ENCODE results near the gene MAP3K2. TPM values are rescaled to one million over a fixed set of nuclear protein-coding genes. Genes with fewer than 3 reads are reported as not detected.

MAP3K2 gene
- total and polyA plus RNA-seq, 10 of the 15 experiments (the other 5 are each of a cell fraction or from before 2014, with no cell fraction given): 2.7 to 39.6 (median 16.1) TPM

- TF ChIP-seq IRF5 (IDR thresholded peaks at IDR 0.05; ENCODE audit: borderline replicate concordance) (no peak), ZNF217 (IDR thresholded peaks at IDR 0.05) (no peak), E2F8 (IDR thresholded peaks at IDR 0.05; ENCODE audit: low read depth, partially characterized antibody) (no peak), TCF7 (IDR thresholded peaks at IDR 0.05; ENCODE audit: borderline replicate concordance) (no peak), USF1 (IDR thresholded peaks at IDR 0.05; ENCODE audit: borderline replicate concordance, extremely low read length, insufficient read depth, low read depth, low read length) (no peak), SPI1 (IDR thresholded peaks at IDR 0.05; ENCODE audit: borderline replicate concordance, insufficient read depth, low read depth, low read length) (no peak), REST (IDR thresholded peaks at IDR 0.05; ENCODE audit: low read depth, low read length) (no peak), IKZF1 (conservative IDR thresholded peaks at IDR 0.05) (no peak), DPF2 (IDR thresholded peaks at IDR 0.05) (no peak), BCL3 (IDR thresholded peaks at IDR 0.05; ENCODE audit: borderline replicate concordance, insufficient read depth, low read depth, low read length, poor library complexity, severe bottlenecking) (no peak)
Measured at GRCh38 chr2:127425540-127426490, 38.0 kb upstream of the MAP3K2 start (continued).
